ENCODE results near the gene RAVER2. TPM values are rescaled to one million over a fixed set of nuclear protein-coding genes. Genes with fewer than 3 reads are reported as not detected.

The RAVER2 gene
- total RNA-seq, 1 experiment from 2014 or later = 12.9 TPM

- intact Hi-C loops (cut with micrococcal nuclease; ENCODE audit: unreplicated experiment) = no loop called here
- H3K27ac Mint-ChIP-seq (ENCODE audit: unreplicated experiment) = no peak overlapping the region
- POLR2A ChIA-PET = no interaction called here
Measured at GRCh38 chr1:64748222-64748621, 3.3 kb downstream of the RAVER2 start.

GRCh38 chr1:64748706-64749105 is 3.8 kb downstream of the RAVER2 start:
- H3K4me1 Mint-ChIP-seq (ENCODE audit: low read depth, unreplicated experiment) = peaks cover 19% of the 10 kb centered on the region
- no peaks in the 10 kb centered on the region for H3K27me3 Mint-ChIP-seq (ENCODE audit: insufficient read depth, unreplicated experiment)
- H3K36me3 ChIP-seq (ENCODE audit: control insufficient read depth, insufficient read depth, low read length) = no peaks in the 10 kb centered on the region
- TF ChIP-seq CTCF (IDR thresholded peaks at IDR 0.05; ENCODE audit: insufficient read depth in 1 of 2, low read depth in 1 of 2, low read length in 1 of 2, severe bottlenecking in 1 of 2, unreplicated experiment in 1 of 2) = no peak
- H3K4me3 ChIP-seq (ENCODE audit: low read depth, low read length) = no peak overlapping the region
- BruUV-seq (replicated peaks) = no TSS peak
- no peak overlapping the region for H3K27ac Mint-ChIP-seq (ENCODE audit: unreplicated experiment)
- no peak overlapping the region for H3K4me3 Mint-ChIP-seq (ENCODE audit: unreplicated experiment)
- H3K9me3 Mint-ChIP-seq (ENCODE audit: unreplicated experiment) = no peaks in the 10 kb centered on the region
- ChIA-PET CTCF (no interaction called here), POLR2A (no interaction called here)
- no peaks in the 10 kb centered on the region; the same call in 1 of the 2 replicates for H3K4me1 ChIP-seq
- H3K9me3 ChIP-seq = no peaks in the 10 kb centered on the region
- intact Hi-C loops (cut with micrococcal nuclease; ENCODE audit: unreplicated experiment) = no loop called here
- H3K36me3 Mint-ChIP-seq (ENCODE audit: insufficient read depth, unreplicated experiment) = no peaks in the 10 kb centered on the region
- H3K27me3 ChIP-seq (replicated peaks; ENCODE audit: control insufficient read depth, insufficient read depth, low read length) = no peaks in the 10 kb centered on the region
- no peak for DNase-seq

More at GRCh38 chr1:64748222-64748621, 3.3 kb downstream of the RAVER2 start:
- no peaks in the 10 kb centered on the region for H3K36me3 Mint-ChIP-seq (ENCODE audit: insufficient read depth, unreplicated experiment)
- no TSS peak for BruUV-seq (replicated peaks)
- peaks cover 19% of the 10 kb centered on the region for H3K4me1 Mint-ChIP-seq (ENCODE audit: low read depth, unreplicated experiment)
- no peak for TF ChIP-seq CTCF (IDR thresholded peaks at IDR 0.05; ENCODE audit: insufficient read depth in 1 of 2, low read depth in 1 of 2, low read length in 1 of 2, severe bottlenecking in 1 of 2, unreplicated experiment in 1 of 2)
- CTCF ChIA-PET = no interaction called here
- no peaks in the 10 kb centered on the region for H3K27me3 Mint-ChIP-seq (ENCODE audit: insufficient read depth, unreplicated experiment)
- Histone ChIP-seq H3K9me3 (no peaks in the 10 kb centered on the region), H3K4me3 (ENCODE audit: low read depth, low read length) (no peak overlapping the region), H3K4me1 (no peaks in the 10 kb centered on the region), H3K27me3 (replicated peaks; ENCODE audit: control insufficient read depth, insufficient read depth, low read length) (no peaks in the 10 kb centered on the region), H3K36me3 (ENCODE audit: control insufficient read depth, insufficient read depth, low read length) (no peaks in the 10 kb centered on the region)
- H3K4me3 Mint-ChIP-seq (ENCODE audit: unreplicated experiment) = no peak overlapping the region
- no peaks in the 10 kb centered on the region for H3K9me3 Mint-ChIP-seq (ENCODE audit: unreplicated experiment)
- no peak for DNase-seq

- no peaks in the 10 kb centered on the region for H3K27me3 ChIP-seq (replicated peaks; ENCODE audit: control insufficient read depth, insufficient read depth, low read length)
- Mint-ChIP-seq H3K27ac (ENCODE audit: unreplicated experiment) (no peak overlapping the region), H3K4me3 (ENCODE audit: unreplicated experiment) (no peak overlapping the region), H3K4me1 (ENCODE audit: low read depth, unreplicated experiment) (peaks cover 25% of the 10 kb centered on the region), H3K9me3 (ENCODE audit: unreplicated experiment) (no peaks in the 10 kb centered on the region), H3K36me3 (ENCODE audit: insufficient read depth, unreplicated experiment) (no peaks in the 10 kb centered on the region), H3K27me3 (ENCODE audit: insufficient read depth, unreplicated experiment) (no peaks in the 10 kb centered on the region)
- TF ChIP-seq CTCF (IDR thresholded peaks at IDR 0.05; ENCODE audit: insufficient read depth in 1 of 2, low read depth in 1 of 2, low read length in 1 of 2, severe bottlenecking in 1 of 2, unreplicated experiment in 1 of 2) = no peak
- H3K36me3 ChIP-seq (ENCODE audit: control insufficient read depth, insufficient read depth, low read length) = no peaks in the 10 kb centered on the region
- H3K4me3 ChIP-seq (ENCODE audit: low read depth, low read length) = no peak overlapping the region
- no peak for DNase-seq
- BruUV-seq (replicated peaks) = no TSS peak
- no peaks in the 10 kb centered on the region for H3K9me3 ChIP-seq
- POLR2A ChIA-PET = no interaction called here
- H3K4me1 ChIP-seq = peaks cover 6% of the 10 kb centered on the region; the same call in 1 of the 2 replicates
- intact Hi-C loops (cut with micrococcal nuclease; ENCODE audit: unreplicated experiment) = no loop called here
- CTCF ChIA-PET = no interaction called here
Measured at GRCh38 chr1:64750092-64750491, 5.2 kb downstream of the RAVER2 start.
